GM19372 (cell line): ENCODE results near the gene FRZB.
"Not testable (repeated sequence)": the region's sequence is repeated elsewhere in the genome, so short reads cannot be mapped to it uniquely, and the experiment has no call there.

Experiments used
- ATAC-seq: cut with Tn5 transposase; IDR thresholded peaks from one replicate; pipeline ENCODE4 v1.9.1; 2021; ENCODE audit warnings: mild to moderate bottlenecking, low read depth, moderate library complexity; ENCODE audit not compliant: unreplicated experiment

Gene FRZB, protein sequence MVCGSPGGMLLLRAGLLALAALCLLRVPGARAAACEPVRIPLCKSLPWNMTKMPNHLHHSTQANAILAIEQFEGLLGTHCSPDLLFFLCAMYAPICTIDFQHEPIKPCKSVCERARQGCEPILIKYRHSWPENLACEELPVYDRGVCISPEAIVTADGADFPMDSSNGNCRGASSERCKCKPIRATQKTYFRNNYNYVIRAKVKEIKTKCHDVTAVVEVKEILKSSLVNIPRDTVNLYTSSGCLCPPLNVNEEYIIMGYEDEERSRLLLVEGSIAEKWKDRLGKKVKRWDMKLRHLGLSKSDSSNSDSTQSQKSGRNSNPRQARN

DNA sequence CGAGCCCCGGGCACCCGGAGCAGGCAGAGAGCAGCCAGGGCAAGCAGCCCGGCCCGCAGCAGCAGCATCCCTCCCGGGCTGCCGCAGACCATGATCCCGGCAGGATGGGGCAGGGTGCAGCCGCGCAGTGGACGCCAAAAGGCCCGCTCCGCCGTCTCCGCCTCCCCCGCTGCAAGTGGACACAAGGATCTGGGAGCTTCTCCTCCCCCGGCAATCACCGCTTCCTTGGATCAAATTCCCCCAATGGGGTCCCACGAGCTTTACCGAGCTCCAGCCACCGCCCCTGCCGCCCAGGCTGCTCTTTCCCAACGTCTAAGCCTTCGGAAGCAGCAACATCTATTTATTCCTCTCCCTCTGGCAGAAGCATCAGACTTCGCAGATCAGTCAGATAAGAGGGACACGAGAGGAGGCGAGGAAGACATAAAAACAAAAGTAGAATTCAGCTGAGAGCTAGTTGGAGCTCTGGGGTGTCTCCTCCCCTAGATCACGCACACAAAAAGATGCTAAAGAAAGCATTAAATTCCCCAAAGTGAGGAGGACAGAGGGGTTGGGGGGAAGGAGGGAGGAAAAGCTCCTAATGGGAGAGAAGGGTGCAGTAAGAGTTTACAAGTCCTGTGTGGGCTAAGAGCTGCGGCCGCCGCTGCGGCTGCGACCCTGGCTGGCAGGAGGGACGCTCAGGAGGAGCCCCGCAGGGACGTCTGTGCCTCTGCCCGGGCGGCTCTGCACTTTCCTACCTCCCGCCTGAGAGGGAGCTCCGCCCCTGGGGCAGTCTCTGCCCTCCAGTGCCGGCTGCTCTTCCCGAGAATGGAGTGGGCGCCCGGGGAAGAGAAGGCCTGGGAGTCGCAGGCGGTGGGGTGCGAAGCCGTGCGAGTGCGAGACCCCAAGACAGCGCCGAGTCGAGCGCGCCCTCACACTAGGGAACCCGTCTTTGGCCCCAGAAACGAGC lies at the start of gene FRZB:
Gene FRZB, minus strand, starts transcription at position 177 of the 946 bp plus-strand sequence. Its CDS starts 85 bp downstream, at position 92.
- no peak for ATAC-seq

DNA sequence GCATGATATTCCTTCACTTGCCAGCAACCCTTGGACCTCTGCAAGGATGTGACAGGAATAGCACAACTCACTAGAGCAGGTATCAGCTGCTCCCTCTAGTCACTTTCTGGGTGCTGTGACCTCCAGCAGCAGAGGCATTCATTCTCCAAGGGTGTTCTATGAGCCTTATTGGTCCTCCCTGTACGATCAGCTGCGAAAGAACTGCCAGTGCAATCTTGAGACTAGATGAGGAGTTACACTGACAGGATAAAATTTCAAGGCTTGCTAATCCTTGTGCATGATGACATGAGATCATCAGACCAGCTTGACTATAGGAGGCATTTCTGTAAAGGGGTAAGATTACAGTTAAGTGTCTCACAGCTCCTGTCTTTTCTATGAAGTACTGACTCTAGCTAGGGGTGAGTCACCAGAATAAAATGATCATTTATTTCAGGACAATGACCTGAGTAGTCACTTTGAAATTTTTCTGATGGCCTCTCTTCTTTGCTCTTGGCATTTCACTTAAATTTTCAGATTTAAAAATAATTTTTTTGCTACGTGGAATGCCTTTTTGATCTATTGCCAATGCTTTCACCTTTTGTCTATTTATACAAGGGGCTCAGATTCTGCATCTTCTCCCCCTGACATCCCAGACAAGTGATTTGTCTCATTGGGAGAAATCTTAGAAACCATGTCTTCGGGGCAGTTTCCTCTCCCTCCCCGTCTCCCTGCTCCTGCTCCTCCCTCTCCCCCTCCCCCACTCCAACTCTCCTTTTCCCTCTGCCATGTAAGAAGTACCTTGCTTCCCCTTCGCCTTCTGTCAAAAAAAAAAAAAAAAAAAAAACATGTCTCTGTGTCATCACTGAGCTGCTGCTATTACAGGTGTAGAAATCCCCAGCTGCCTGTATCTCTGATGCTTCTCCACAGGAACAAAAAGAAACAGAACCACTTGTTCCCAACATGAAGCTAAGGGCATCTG lies 49.2 kb upstream of the FRZB start:
- ATAC-seq = no peak

DNA sequence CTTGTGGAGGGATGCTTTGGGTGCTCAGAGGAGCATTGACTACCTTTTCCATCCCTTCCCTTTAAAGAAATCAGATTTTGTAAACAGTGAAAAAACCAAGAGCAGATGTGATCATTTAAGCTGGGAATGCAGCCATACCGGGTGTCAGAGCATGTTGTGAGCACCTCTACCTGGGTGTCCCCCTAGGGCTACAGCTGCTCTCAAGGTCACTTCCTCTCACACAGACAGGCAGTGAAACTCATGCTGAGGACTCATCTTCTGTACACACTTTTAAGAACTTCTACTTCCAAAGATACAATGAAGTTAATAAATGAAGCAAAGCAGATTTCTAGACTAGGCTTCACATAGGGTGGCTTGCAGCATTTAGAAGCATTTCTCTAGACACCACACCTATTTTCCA lies 48.4 kb upstream of the FRZB start:
- no peak for ATAC-seq

DNA sequence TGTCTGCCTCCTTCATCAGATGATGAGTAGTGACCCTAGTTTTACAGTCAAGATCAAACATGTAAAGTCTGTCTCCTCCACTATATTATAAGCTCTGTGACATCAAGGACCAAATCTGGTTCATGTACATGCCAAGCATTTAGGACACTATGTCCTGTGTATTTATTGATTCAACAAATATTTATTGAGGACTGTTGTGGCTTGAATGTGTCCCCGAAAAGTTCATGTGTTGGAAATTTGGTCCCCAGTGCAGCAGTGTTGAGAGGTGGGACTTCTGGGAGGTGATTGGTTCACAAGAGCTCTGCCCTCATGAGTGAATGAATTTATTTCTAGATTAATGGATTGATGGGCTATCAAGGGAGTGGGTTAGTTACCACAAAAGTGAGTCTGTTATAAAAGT lies 46.6 kb upstream of the FRZB start:
- ATAC-seq = no peak

DNA sequence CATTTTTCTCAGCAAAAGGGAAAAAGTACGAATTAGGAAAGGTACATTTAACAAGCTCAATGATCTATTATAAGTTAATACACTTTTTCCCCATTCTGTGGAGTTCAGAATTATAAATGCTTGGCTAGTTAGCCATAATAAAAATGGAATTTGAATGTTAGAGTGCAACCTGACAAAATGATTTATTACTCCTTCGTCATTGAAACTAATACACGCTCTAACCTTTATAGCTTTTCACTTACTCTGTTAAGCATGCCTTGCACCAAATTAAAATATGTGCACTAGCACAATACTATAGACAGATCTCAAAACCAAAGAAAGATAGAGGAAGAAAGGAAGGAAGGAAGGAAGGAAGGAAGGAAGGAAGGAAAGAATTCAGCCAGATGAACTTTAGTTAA lies 46.1 kb upstream of the FRZB start:
- no peak for ATAC-seq

DNA sequence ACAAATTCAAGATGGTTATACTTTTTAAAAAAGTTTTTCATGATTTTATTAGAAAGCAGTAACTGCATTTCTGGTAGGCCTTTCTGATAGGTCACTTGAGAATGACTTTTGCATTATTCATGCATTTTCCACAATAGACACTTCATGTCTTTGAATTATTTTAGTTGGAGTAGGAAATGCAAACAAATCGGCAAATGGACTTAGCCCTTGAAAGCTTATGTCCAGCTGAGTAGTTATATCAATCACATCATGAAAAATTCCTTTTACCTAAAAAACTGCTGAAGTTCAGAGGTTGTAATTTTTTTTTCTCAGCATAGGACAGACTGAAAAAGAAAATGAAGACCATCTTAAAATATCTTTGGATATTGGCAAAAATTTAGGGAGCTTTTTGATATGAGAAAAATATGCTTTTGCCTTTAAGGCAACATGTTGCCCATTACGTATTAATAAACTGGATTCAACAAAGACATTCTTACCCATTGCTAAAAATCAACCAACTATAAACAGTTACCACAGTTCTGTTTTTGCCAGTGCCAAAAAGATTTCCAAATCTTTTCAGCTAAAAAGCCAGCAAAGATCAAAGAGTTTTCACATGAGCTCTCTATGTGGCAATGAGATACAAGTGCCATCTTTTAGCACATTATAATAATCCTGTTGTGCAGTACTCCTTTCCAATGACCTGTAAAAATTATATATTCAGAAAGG lies 45.5 kb upstream of the FRZB start:
- ATAC-seq = no peak

DNA sequence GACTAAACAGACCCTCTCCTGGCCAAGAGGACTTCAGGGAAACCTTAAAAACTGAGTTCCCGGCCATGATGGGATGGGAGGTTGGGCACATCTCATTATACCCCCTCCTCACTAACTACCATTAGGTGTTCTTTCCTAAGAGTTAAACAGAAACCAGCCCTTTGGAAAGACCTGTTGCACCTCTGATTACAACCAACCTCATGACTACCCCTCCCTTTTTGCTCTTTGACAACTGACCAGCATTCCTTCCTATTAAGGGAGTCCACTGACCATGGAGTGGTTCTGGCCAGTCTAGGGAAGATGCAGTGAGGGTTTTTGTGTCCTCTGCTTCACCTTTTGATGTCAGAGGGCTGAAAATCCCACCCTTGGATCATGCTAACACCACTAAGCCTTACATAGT lies 44.5 kb upstream of the FRZB start:
- no peak for ATAC-seq

DNA sequence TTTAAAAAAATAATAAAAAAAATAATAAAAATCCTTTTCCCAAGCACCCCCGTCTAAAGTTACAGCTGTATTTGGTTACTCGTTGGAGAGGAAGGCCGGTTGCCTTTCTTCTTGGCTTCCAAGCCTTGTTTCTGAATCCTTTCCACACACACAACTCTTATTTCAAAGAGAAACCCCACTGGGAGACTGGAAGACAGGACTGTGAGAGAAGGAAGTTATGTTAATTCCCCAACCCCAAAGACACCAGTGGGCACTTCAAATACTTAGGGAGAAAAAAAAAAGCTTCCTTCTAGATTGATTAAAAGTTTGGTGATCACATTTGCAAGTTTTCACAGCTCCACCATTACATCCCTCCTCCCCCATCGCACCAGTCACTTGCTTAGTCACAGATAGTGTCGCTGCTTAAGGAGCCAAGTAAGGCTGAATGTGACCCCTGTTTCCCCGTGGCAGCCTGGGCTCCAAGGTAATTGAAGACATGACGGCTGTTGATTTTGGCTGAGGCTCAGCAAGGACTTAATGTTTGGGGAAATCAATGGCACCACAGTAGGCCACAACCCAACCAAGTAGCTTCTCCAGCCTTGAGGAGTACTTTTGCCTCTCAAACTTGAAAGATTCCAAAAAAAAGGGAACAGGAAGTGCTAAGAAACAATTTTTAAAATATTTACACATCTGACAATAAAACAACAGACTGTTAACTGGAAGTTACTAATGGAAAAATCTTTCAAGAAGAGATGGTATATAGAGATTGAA lies 40.8 kb upstream of the FRZB start:
- ATAC-seq = no peak

DNA sequence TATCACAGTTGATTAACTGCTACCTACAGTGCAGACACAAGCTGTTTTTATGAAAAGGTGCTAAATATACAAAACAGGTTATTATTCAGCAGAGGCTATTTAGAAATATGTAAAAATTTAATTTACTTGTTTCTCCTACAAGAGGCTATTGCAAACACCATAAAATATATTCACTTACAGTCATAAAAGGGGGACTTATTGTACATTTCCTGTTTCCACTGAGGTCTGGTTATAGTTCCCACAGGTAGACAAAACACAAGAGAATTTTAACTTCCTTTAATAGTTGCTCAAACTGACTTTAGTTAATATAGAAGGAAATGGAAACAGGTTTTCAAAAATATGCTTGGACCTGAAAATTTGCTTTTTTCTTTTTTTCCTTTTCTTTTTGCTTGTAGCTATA lies 40.0 kb upstream of the FRZB start:
- ATAC-seq = no peak

DNA sequence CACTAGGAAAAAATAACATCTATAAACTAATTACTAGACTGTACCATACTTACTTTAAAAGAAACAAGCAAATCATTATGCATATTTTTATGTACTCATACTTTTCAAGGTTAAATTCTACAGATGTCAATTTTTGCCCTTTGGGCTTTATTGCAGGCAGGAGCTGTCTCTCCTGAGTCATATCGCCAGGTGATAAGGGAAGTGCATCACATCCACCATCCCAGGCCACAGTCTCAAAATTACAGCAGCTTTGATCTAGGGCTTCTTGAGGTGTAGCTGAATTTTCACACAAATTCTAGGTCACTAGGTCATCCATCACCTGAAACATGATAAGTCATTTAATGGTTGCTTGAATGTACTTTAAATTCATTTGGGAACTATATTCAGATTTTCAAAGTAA lies 38.4 kb upstream of the FRZB start:
- no peak for ATAC-seq

DNA sequence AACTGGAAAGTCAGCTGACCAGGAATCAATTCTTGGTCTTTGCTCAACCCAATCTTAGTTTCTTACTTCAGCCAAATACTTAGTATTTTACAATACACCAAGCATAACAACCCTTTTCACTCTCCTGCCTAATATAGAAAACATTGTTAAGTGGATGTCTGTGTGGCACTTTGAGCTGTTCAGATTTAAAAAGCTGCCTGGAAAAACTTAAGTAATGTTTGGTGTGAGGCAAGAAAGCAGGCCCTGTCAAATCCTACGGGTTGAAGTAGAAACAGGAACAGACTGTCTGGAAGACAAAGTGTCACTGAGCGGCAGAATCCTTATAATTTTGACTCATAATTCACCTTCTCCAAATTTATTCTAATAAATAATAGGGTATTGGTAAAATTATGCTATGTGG lies 37.1 kb upstream of the FRZB start:
- ATAC-seq = no peak

DNA sequence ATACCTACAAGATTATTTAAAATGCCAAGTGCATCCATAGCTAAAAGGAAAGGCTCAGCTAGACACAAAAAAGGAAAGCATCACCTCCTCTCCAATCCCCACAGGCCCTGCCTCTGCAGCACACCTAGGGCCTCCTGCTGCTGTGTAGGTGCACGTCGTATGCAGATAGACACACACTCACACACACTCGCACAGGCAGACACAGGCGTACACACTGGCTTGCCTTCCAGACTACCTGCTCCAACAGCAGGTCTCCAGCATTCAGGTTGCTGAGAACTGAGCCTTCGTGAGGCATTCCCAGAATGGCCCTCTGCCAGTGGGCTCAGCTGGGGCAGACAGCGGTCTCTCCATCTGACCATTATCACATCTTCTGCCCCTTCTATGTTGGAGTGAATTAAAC lies 35.3 kb upstream of the FRZB start:
- no peak for ATAC-seq

DNA sequence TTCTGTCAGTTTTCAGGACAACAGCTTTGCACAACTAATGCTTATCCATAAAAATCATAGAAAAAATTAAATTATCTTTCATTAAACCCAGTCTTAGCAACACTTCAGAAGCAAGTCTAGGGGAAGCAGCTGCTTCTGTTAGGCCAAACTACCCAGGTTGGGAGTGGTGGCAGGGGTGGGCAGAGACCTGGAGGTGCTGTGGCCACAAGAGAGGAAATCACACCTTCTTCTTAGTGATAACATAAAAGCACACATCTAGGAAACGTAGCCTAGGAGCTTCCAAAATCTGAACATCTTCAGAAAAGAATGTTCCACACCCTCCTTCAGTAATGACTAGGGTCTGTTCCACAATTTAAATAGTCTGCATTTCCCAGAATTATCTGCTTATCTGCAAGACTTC lies 32.3 kb upstream of the FRZB start:
- ATAC-seq = no peak

DNA sequence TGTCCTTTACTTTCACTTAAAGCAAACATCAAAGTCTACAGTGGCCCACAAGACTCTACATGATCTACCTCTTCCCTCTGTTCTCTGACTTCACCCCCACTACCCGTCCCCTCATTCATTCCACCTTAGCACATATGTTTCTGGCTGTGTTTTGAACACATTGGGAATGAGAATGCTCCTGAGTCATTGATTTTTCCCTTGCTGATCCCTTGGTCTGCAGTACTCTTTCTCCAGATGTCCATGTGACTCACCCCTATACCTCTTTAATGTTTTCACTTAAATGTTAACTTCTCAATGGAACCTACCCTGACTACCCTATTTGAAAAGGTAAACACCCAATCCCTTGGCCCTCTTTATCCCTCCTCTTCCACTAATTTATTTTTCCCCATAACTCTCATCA lies 30.7 kb upstream of the FRZB start:
- ATAC-seq = no peak

DNA sequence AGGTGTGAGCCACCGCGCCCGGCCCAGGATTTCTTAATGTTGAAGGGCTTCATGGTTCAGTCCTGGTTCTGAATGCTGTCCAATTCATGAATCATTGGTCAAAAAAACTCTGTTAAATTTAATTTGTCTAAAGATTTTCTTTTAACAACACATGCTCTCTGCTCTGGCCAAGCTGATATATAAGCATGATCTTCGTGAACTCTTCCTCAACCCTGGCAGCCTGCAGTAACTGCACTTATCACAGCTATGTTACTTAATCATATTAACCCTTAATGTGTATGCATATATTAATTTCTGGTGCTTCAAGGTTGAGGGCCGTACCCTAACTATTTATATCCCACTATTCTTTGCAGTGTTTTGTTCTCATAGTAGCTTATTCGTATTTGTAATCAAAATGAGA lies 29.4 kb upstream of the FRZB start:
- ATAC-seq = no peak

DNA sequence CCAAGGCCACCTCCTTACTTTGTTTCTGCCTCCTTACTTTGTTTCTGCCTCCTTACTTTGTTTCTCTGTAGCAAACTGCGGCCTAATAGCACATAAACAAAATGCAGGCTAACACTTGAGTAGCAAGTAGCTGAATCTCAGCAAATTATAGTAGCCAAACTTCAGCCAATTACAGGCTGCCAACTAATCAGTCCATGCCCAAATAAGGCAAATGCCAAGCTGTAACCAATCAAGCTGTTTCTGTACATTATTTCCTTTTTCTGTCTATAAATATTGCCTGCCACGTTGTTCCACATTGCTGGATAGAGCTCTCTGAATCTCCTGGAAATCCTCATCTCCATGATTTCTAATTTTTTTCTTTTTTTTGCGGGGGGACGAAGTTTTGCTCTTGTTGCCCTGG lies 28.7 kb upstream of the FRZB start:
- ATAC-seq = no peak

DNA sequence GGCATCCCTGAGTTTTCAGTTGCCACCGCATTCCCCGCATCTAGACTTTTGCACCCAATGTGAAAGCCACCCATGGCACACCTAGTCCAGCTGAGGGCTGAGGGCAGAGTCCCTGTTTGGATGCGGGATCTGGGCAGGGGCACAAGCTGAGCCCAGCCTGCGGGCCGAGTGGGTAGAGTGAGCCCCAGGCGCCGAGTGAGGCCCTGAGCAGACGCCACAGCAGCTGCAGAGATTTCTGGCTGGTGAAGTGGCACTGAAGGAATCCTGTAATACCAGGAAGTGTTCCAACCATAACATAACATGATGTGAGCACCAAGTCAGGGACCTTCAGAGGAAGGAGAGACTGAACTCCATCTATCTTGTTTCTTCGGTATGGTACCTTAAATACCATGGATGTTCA lies 27.7 kb upstream of the FRZB start:
- no peak for ATAC-seq

DNA sequence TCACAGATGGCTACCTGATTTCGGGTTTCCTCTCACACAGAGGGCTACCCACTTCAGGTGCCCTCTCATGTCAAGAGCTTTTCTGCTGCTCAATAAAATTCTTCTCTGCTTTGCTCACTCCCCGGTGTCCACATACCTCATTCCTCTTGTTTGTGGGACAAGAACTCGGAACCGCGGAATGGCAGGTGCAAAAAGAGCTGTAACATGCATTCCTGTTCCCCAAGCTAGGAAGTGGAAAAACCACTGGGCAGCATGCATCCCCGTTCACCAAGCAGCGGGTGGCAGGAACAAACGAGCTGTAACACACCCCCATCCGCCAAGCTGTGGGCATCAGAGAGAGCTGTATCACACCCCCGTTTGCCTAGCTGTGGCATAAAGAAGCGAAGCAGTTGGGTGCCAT lies 27.2 kb upstream of the FRZB start:
- ATAC-seq = no peak

DNA sequence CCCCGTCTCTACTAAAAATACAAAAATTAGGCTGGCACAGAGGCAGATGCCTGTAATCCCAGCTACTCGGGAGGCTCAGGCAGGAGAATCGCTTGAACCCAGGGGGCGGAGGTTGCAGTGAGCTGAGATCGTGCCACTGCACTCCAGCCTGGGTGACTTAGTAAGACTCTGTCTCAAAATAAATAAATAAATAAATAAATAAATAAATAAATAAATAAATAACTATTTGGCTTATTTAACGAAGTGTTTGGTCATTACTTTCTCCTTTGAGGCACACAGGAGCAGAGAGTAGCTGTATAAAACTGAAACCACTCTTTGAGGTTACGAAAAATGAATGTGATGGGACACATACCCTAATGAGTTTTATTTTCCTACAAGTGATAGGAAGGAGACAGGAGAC lies 26.6 kb upstream of the FRZB start:
- not testable (repeated sequence) for ATAC-seq
